Activated CD4-positive, alpha-beta T cell treated with anti-CD3 and anti-CD28 coated beads for 36 hours (primary cell): Measurements from ENCODE around the gene KHNYN. TPM values are rescaled to one million over a fixed set of nuclear protein-coding genes. Genes with fewer than 3 reads are reported as not detected.
"Not testable (repeated sequence)": the region's sequence is repeated elsewhere in the genome, so short reads cannot be mapped to it uniquely, and the experiment has no call there.

Experiments used
- ATAC-seq: fragments of 200-7000 bp; cut with Tn5 transposase; one replicate; pipeline ENCODE4 v1.10.0; 2021; ENCODE audit warnings: mild to moderate bottlenecking, moderate library complexity
- CTCF ChIA-PET: fragments of 350-600 bp; sonication (Branson Sonifier 250); formaldehyde crosslinking; loops from one replicate; lab custom pipeline; 2021; ENCODE audit warnings: antibody characterized with exemption; lab: Charles Lee
- POLR2A ChIA-PET: fragments of 350-600 bp; sonication (Branson Sonifier 250); formaldehyde crosslinking; loops from one replicate; lab custom pipeline; 2021; ENCODE audit warnings: antibody characterized with exemption, inconsistent platforms; lab: Charles Lee
- DNase-seq: peaks from one replicate; pipeline ENCODE4 v3.0.0-alpha.2; 2020
- H3K27ac Mint-ChIP-seq: one replicate; pipeline ENCODE4 v1.8.0; 2021; ENCODE audit warnings: mixed read lengths
- H3K27me3 Mint-ChIP-seq: one replicate; pipeline ENCODE4 v1.8.0; 2021; ENCODE audit warnings: mixed read lengths
- H3K36me3 Mint-ChIP-seq: one replicate; pipeline ENCODE4 v1.8.0; 2021; ENCODE audit warnings: low read depth, mixed read lengths
- H3K4me1 Mint-ChIP-seq: one replicate; pipeline ENCODE4 v1.8.0; 2021; ENCODE audit warnings: mixed read lengths
- H3K4me3 Mint-ChIP-seq: one replicate; pipeline ENCODE4 v1.8.0; 2021; ENCODE audit warnings: mild to moderate bottlenecking, moderate library complexity, mixed read lengths
- H3K9me3 Mint-ChIP-seq: one replicate; pipeline ENCODE4 v1.8.0; 2021; ENCODE audit warnings: low read depth, mixed read lengths
- intact Hi-C, 2 experiments: fragments of 100-400 bp; cut with DNase I in 1 of 2; cut with micrococcal nuclease in 1 of 2; formaldehyde crosslinking; loops; one replicate each; pipeline versions ENCODE4 v1.14.2 to v1.15.1; 2022 to 2024; cut with DNase I, micrococcal nuclease
- total RNA-seq, 2 experiments: library from RNA; stranded (reverse); gene quantifications; one replicate each; pipeline ENCODE4 v1.2.3, GENCODE V29; 2021

The KHNYN gene
- total RNA-seq, 2 experiments from 2014 or later: 50.6 to 58.1 TPM

- Mint-ChIP-seq H3K27ac (peak overlapping the region; percentile 99), H3K4me1 (peaks cover 52% of the 10 kb centered on the region), H3K9me3 (no peaks in the 10 kb centered on the region), H3K27me3 (no peaks in the 10 kb centered on the region), H3K4me3 (peak overlapping the region; percentile 97), H3K36me3 (peaks cover 60% of the 10 kb centered on the region)
- intact Hi-C loops: loop anchor here (5.0 kb wide), 6 partner anchors 208 to 1138 kb away; partner anchors contain the start of genes GMPR2 (in 1 of the 2), MDP1 (in 1 of the 2), NEDD8 (in 1 of the 2) and PABPN1 (in 1 of the 2)
- no peak for ATAC-seq
- POLR2A ChIA-PET: interaction anchor here (5.4 kb wide), 1 partner anchor 9 kb away, joined by 50 read pairs; the partner anchor contains the start of genes CBLN3 and KHNYN
- DNase-seq: no peak
- CTCF ChIA-PET: interaction anchor here (0.6 to 5.3 kb wide), 6 partner anchors 9 to 198 kb away, joined by 3 to 66 read pairs (median 5); partner anchors contain the start of genes CBLN3 and KHNYN
Measured at GRCh38 chr14:24439830-24440605, 10.3 kb downstream of the KHNYN start.

- peak overlapping the region; percentile 97 for H3K4me3 Mint-ChIP-seq
- intact Hi-C loops: loop anchor here (5.0 kb wide), 6 partner anchors 209 to 1139 kb away; partner anchors contain the start of genes GMPR2 (in 1 of the 2), MDP1 (in 1 of the 2), NEDD8 (in 1 of the 2) and PABPN1 (in 1 of the 2)
- ATAC-seq (no peak), DNase-seq (no peak)
- ChIA-PET POLR2A (interaction anchor here (5.4 kb wide), 1 partner anchor 10 kb away, joined by 50 read pairs; the partner anchor contains the start of genes CBLN3 and KHNYN), CTCF (interaction anchor here (0.9 to 5.3 kb wide), 12 partner anchors 8 to 199 kb away, joined by 3 to 66 read pairs (median 6); partner anchors contain the start of genes CBLN3, KHNYN and RIPK3)
- H3K4me1 Mint-ChIP-seq: peaks cover 52% of the 10 kb centered on the region
- peaks cover 62% of the 10 kb centered on the region for H3K36me3 Mint-ChIP-seq
- H3K27me3 Mint-ChIP-seq: no peaks in the 10 kb centered on the region
- H3K9me3 Mint-ChIP-seq: no peaks in the 10 kb centered on the region
- H3K27ac Mint-ChIP-seq: peak overlapping the region; percentile 99
Measured at GRCh38 chr14:24440606-24441399, 11.0 kb downstream of the KHNYN start.

- H3K27me3 Mint-ChIP-seq: no peaks in the 10 kb centered on the region
- peaks cover 59% of the 10 kb centered on the region for H3K36me3 Mint-ChIP-seq
- CTCF ChIA-PET: interaction anchor here (0.5 to 5.3 kb wide), 10 partner anchors 8 to 214 kb away, joined by 3 to 66 read pairs (median 6); partner anchors contain the start of genes CBLN3, KHNYN and RIPK3
- ATAC-seq (no peak), DNase-seq (no peak)
- peak overlapping the region; percentile 99 for H3K27ac Mint-ChIP-seq
- intact Hi-C loops: loop anchor here (5.0 kb wide), 6 partner anchors 209 to 1139 kb away; partner anchors contain the start of genes GMPR2 (in 1 of the 2), MDP1 (in 1 of the 2), NEDD8 (in 1 of the 2) and PABPN1 (in 1 of the 2)
- H3K4me1 Mint-ChIP-seq: peaks cover 51% of the 10 kb centered on the region
- peak overlapping the region; percentile 97 for H3K4me3 Mint-ChIP-seq
- no peaks in the 10 kb centered on the region for H3K9me3 Mint-ChIP-seq
- POLR2A ChIA-PET: interaction anchor here (0.7 to 5.4 kb wide), 2 partner anchors 11 to 18 kb away, joined by 3 to 50 read pairs; partner anchors contain the start of genes CBLN3 and KHNYN
Measured at GRCh38 chr14:24441485-24441884, 11.7 kb downstream of the KHNYN start.

GRCh38 chr14:24441904-24442239 is 12.1 kb downstream of the KHNYN start:
- no peak for ATAC-seq
- POLR2A ChIA-PET: interaction anchor here (0.7 to 5.4 kb wide), 2 partner anchors 11 to 18 kb away, joined by 3 to 50 read pairs; partner anchors contain the start of genes CBLN3 and KHNYN
- Mint-ChIP-seq H3K27me3 (no peaks in the 10 kb centered on the region), H3K9me3 (no peaks in the 10 kb centered on the region), H3K36me3 (peaks cover 56% of the 10 kb centered on the region), H3K4me1 (peaks cover 47% of the 10 kb centered on the region), H3K27ac (peak overlapping the region; percentile 99), H3K4me3 (peak overlapping the region; percentile 97)
- DNase-seq: no peak
- intact Hi-C loops: loop anchor here (1.0 to 5.0 kb wide), 18 partner anchors 11 to 1140 kb away; partner anchors contain the start of genes DCAF11 (in 2 of the 2), GMPR2 (in 2 of the 2), NEDD8 (in 2 of the 2) and NRL (in 2 of the 2)
- CTCF ChIA-PET: interaction anchor here (0.5 to 5.3 kb wide), 13 partner anchors 9 to 215 kb away, joined by 3 to 66 read pairs (median 4); partner anchors contain the start of genes CBLN3, KHNYN and RIPK3

- Mint-ChIP-seq H3K9me3 (no peaks in the 10 kb centered on the region), H3K27me3 (no peaks in the 10 kb centered on the region), H3K4me1 (peaks cover 41% of the 10 kb centered on the region), H3K27ac (peak within 1 kb of the TSS; percentile 99), H3K4me3 (peak within 1 kb of the TSS; percentile 97), H3K36me3 (peaks cover 52% of the 10 kb centered on the region)
- POLR2A ChIA-PET: interaction anchor here (0.7 to 5.4 kb wide), 3 partner anchors 12 to 232 kb away, joined by 3 to 50 read pairs (median 3); partner anchors contain the start of genes CBLN3 and KHNYN
- intact Hi-C loops: loop anchor here (1.0 to 5.0 kb wide), 18 partner anchors 11 to 1140 kb away; partner anchors contain the start of genes DCAF11 (in 2 of the 2), GMPR2 (in 2 of the 2), NEDD8 (in 2 of the 2) and NRL (in 2 of the 2)
- DNase-seq (peak; percentile 98), ATAC-seq (peak; percentile 92)
- CTCF ChIA-PET: interaction anchor here (0.5 to 5.3 kb wide), 15 partner anchors 9 to 269 kb away, joined by 3 to 66 read pairs (median 4); partner anchors contain the start of genes CBLN3, KHNYN and RIPK3
Measured at GRCh38 chr14:24442240-24443052, 12.7 kb downstream of the KHNYN start, which contains the start of gene SDR39U1. Gene SDR39U1, minus strand, starts transcription at chr14:24442776. Its CDS starts 7 bp downstream, at chr14:24442769.

GRCh38 chr14:24443053-24443665 is 13.4 kb downstream of the KHNYN start:
- ATAC-seq: no peak
- H3K27ac Mint-ChIP-seq: peak overlapping the region; percentile 99
- H3K27me3 Mint-ChIP-seq: no peaks in the 10 kb centered on the region
- no peak for DNase-seq
- H3K36me3 Mint-ChIP-seq: peaks cover 45% of the 10 kb centered on the region
- no peaks in the 10 kb centered on the region for H3K9me3 Mint-ChIP-seq
- peaks cover 36% of the 10 kb centered on the region for H3K4me1 Mint-ChIP-seq
- POLR2A ChIA-PET: interaction anchor here (0.7 to 5.4 kb wide), 2 partner anchors 12 to 231 kb away, joined by 3 to 50 read pairs; partner anchors contain the start of genes CBLN3 and KHNYN
- H3K4me3 Mint-ChIP-seq: peak overlapping the region; percentile 97
- intact Hi-C loops: loop anchor here (2.0 to 5.0 kb wide), 9 partner anchors 211 to 1141 kb away; partner anchors contain the start of genes GMPR2 (in 1 of the 2), MDP1 (in 1 of the 2), NEDD8 (in 1 of the 2) and NGDN (in 1 of the 2)
- CTCF ChIA-PET: interaction anchor here (0.6 to 5.3 kb wide), 4 partner anchors 12 to 268 kb away, joined by 3 to 66 read pairs (median 21); partner anchors contain the start of genes CBLN3 and KHNYN

GRCh38 chr14:24450828-24451227 is 21.1 kb downstream of the KHNYN start:
- H3K4me3 Mint-ChIP-seq, H3K4me1 Mint-ChIP-seq, H3K36me3 Mint-ChIP-seq, CTCF ChIA-PET, POLR2A ChIA-PET, intact Hi-C loops, ATAC-seq, H3K9me3 Mint-ChIP-seq, DNase-seq, H3K27ac Mint-ChIP-seq, H3K27me3 Mint-ChIP-seq: not testable (repeated sequence)

- ChIA-PET POLR2A (interaction anchor here (1.0 kb wide), 1 partner anchor 26 kb away, joined by 3 read pairs; no protein-coding TSS in a partner anchor), CTCF (interaction anchor here (0.7 kb wide), 2 partner anchors 20 to 121 kb away, joined by 3 read pairs; no protein-coding TSS in a partner anchor)
- Mint-ChIP-seq H3K4me3 (no peak overlapping the region), H3K27ac (no peak overlapping the region), H3K27me3 (no peaks in the 10 kb centered on the region), H3K4me1 (peaks cover 4% of the 10 kb centered on the region), H3K36me3 (peaks cover 7% of the 10 kb centered on the region), H3K9me3 (no peaks in the 10 kb centered on the region)
- peak; percentile 80 for ATAC-seq
- peak; percentile 16 for DNase-seq
- intact Hi-C loops: no loop called here
Measured at GRCh38 chr14:24456980-24457379, 27.2 kb downstream of the KHNYN start.

- peaks cover 3% of the 10 kb centered on the region for H3K36me3 Mint-ChIP-seq
- no peak overlapping the region for H3K4me3 Mint-ChIP-seq
- no peaks in the 10 kb centered on the region for H3K27me3 Mint-ChIP-seq
- peaks cover 12% of the 10 kb centered on the region for H3K4me1 Mint-ChIP-seq
- H3K27ac Mint-ChIP-seq: no peak overlapping the region
- DNase-seq (no peak), ATAC-seq (no peak)
- H3K9me3 Mint-ChIP-seq: no peaks in the 10 kb centered on the region
- CTCF ChIA-PET: no interaction called here
- intact Hi-C loops: no loop called here
- POLR2A ChIA-PET: no interaction called here
Measured at GRCh38 chr14:24458736-24459135, 29.0 kb downstream of the KHNYN start.
